GM21515 (cell line): ENCODE results near the gene USP25.

Experiments
- ATAC-seq: cut with Tn5 transposase; IDR thresholded peaks from one replicate; pipeline ENCODE4 v1.9.1; 2021; ENCODE audit not compliant: unreplicated experiment

Gene USP25

GRCh38 chr21:15755125-15755524 is 25.3 kb downstream of the USP25 start:
- ATAC-seq = no peak

DNA sequence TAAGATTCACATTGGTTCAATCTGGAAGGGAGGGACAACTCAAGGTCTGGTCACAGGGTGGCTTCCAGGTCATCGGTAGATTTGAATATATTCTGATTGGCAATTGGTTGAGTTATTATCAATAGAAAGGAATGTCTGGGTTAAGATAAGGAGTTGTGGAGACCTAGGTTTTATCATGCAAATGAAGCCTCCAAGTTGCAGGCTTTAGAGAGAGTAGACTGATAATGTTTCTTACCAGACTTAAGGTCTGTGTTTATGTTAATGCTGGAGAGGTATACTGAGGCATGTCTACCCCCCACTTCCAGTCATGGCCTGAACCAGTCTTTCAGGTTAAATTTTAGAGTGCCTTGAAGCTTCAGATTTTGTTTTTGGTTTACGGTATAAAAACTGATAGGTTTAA is 29.7 kb downstream of the USP25 start:
- ATAC-seq = no peak

DNA sequence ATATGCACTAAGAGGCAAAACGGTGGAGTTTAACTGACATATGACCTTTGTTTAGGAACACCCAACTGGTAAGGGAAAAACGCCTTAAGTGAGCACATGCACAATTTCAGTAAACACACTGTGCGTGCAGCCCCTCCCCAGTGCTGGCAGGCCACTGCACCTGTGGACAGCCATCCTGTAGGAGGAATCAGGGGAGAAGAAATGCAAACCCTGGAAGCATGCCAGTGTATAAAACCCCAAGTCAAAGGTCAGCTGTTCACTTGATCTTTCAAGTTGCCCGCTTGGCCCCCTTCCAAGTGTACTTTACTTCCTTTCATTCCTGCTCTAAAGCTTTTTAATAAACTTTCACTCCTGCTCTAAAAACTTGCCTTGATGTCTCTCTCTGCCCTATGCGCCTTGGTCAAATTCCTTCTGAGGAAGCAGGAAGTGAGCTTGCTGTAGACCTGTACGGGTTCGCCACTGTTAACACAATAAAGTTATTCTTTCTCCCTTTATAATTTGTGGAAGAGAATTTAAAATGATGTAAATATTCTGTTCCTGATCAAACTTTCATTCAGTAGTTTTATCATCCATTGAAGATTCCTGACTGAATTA is 31.8 kb downstream of the USP25 start:
- no peak for ATAC-seq

DNA sequence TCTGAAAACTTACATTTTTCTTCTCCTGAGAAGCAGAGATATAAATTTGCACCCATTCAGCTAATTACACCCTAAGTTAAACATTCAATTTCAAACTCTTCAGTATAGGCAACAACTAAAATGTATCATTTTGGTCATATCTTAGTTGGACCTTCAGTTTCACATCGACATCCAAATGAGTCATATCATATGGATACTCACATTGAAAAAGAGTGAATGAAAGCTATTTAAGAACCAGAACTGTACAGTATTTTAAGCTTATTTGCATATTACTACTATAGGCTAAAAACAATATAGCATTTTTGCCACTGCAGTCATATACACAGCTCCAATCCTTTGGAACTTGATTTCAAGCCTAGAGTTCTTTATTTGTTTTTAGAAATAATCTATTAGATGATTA is 33.6 kb downstream of the USP25 start:
- no peak for ATAC-seq

DNA sequence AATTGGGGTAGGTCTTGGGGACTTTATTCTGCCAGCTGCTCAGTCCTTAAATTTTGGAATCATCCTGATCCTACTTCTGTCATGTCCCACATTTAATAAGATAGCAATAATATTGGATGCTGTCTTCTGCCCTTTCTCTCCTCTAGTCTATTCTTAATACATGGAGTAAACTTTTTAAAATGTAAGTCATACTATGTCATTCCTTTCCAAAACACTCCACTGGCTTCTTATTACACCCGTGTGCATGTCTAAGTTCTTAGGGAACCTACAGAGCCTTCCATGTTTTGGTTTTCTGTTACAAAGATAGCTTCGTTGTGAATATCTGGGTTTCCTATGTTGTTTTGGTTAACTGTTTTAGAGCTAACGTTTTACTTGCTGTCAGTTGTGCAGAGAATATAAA is 35.1 kb downstream of the USP25 start:
- ATAC-seq = no peak

DNA sequence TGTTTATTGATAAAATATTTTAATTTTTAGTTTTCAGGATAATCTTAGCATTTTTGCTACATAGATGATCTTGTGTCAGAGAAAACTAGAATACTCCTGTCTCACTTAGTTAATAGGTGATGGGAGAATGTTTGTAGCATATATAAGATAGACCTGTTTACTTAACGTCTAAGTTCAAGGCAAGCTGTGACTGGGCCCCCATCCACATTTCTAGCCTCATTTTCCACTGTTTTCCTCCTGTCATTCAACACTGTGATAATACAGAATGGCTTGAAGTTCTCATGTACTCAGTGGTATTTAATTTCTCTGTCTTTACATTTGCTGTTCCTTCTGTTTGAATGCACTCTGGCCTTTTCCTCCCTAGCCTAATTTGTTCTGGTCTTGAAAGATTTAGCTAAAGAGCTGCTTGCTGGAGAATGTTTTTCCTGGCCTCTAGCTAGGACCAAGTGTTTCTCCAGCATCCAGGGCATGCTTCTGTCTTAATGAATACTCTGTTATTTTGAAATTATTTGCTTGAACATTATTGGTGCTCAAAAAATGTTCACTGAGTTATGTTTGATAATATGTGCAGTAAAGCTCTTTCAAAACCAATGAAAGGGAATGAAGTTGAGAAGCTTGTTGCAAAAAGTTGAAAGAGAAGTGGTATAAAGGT is 37.3 kb downstream of the USP25 start:
- no peak for ATAC-seq

DNA sequence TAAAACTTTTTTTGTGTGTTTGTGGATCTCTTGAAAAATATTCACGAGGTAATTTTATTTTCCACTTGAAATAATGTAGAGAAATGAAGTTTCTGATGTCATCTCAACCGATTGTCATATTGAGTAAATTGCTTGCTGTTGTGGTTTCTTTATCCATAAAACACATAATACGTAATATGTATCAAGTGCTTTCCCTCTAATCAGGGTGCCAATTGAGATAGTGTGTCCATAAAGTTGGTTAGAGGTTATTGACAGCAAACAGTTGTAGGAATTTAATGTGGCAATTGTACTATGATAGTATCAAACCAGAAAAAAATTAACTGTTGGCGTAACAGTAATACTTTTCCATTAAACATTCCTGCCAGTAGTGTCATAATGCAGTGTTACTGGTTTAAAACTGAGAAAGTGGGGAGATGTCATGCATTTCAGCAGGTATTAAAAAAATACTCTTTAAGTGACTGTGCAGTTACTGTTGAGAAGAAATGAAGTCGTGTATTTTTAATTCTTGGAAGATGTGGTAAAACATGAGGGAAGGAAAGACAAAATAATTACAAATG is 38.3 kb downstream of the USP25 start:
- no peak for ATAC-seq

DNA sequence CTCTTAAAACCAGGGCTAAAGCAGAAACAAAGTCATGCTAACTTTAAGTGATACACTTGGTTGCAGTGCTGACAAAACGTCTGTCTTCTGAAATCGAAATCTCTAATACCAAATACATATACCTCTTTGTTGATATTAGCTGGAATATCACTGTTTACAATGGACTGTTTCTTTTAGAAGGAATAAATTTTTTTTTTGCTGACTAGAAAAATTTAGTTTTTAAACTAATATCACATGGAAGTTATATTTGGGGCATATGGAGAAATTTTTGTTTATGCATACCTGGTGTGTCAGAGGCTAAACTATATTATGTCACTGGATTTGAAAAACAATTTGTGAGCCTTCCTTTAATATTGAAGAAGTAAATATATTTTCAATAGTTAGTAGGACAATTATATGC is 39.1 kb downstream of the USP25 start:
- no peak for ATAC-seq

- no peak for ATAC-seq
Measured at GRCh38 chr21:15771311-15771710, 41.5 kb downstream of the USP25 start.

DNA sequence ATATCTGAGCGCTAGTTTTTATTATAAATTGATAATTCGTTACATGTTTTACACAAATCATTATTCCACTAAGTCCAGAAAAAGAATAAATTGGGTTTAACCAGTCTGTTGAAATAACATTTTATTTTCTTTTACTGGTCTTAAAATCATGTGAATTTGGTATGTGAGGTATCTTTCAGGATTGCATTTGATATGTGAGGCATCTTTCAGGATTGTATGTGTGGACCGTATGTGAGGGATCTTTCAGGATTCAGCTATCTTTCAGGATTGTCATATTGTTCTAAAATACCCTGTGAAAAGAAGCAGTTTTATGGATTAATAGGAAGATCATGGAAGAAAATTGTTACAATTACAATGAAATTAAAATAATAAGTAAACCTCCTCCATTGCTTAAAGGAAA is 42.9 kb downstream of the USP25 start:
- no peak for ATAC-seq

- ATAC-seq = no peak
Measured at GRCh38 chr21:15774590-15774989, 44.8 kb downstream of the USP25 start.

GRCh38 chr21:15775291-15775690 is 45.5 kb downstream of the USP25 start:
- ATAC-seq = no peak

- no peak for ATAC-seq
Measured at GRCh38 chr21:15775981-15776380, 46.2 kb downstream of the USP25 start.

- no peak for ATAC-seq
Measured at GRCh38 chr21:15776818-15777217, 47.0 kb downstream of the USP25 start.

DNA sequence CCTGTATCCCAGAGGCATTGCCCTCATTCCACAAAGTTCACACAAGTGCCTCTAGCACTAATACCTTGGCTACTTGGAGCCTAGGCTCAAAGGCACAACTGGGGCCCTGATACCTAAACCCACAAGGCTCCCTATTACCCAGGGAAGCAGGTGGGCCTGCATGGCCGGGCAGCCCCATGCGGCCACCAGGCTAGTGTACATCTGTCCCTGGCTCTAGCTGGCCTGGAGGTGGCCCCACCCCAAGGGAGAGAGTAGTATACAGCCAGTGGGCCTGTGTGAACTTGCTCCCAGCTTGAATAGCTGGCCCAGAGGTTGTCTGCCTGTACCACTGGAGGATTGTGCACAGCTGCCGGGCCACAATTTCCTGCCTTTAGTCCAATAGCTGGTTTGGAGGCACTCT is 52.2 kb downstream of the USP25 start:
- ATAC-seq = no peak

DNA sequence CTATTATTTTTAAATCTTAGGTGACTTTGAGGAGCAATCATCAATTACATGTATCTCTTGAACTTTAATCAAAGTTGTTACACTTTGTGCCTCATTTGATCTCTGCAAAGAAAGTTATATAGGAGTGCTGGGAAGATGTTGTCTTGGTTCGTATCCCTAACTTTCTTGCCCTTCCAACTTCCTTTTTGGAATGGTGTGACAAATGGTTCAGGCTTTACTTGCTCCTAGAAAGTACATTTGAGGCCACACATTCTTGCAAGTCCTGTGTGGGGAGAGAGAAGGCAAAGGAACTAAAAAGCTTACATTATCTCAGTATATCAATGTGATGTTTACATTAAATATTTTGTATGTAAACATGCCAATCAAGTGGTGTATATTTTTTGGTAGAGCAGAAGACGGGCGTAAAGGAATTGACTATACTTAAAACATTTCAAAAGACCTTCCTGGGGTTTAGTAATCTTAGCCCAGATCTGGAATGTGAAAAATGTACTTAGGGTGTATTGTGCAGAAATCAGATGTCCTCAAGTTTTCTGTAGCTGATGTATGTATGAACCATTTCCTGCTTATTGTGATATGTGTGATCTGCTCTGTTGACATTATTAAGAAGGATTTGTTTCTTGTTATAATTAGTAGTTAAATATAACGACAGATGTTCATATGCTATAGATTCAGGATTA is 59.2 kb downstream of the USP25 start:
- no peak for ATAC-seq

DNA sequence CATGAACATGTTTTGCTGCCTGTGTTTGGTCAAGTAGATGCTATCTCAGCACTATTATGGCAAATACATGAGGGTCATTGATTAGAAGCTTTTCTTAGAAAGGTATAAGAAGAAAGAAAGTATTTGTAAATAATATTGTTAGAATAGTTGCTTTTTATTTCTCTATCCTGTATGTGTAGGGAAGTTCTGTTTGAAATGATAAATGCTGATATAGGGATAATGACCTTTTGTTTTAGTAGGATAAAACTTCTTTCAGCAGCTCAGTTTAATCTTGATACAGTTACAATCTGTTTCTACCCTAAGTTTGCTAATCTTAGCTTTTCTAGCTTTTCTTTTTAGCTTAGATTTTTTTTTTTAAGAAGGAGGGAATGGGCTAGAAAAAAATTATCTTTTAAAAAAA is 63.3 kb downstream of the USP25 start:
- ATAC-seq = no peak

GRCh38 chr21:15793550-15794235 is 63.9 kb downstream of the USP25 start:
- no peak for ATAC-seq

- no peak for ATAC-seq
Measured at GRCh38 chr21:15794277-15794912, 64.6 kb downstream of the USP25 start.

GRCh38 chr21:15795533-15795932 is 65.8 kb downstream of the USP25 start:
- no peak for ATAC-seq
